OCI-LY1 (cell line): ENCODE measurements around the gene ZNF804A.

Source experiments
- H2AFZ ChIP-seq: fragments of 200-600 bp; sonication (generic), shearing (Covaris generic); 2 replicates; pipeline ENCODE4 v1.6.0; 2014; ENCODE audit warnings: antibody characterized with exemption, mild to moderate bottlenecking, low read length
- H3F3A ChIP-seq: fragments of 200-600 bp; sonication (generic), shearing (Covaris generic); 2 replicates; pipeline ENCODE4 v1.6.0; 2014; ENCODE audit warnings: mild to moderate bottlenecking, antibody characterized with exemption, low read length, moderate library complexity; ENCODE audit not compliant: insufficient read depth
- H3K27ac ChIP-seq: fragments of 200-600 bp; sonication (generic); 2 replicates; pipeline ENCODE4 v1.5.1; 2014; ENCODE audit warnings: low read length, mixed run types, mild to moderate bottlenecking, low read depth; ENCODE audit not compliant: poor library complexity, severe bottlenecking
- H3K27me3 ChIP-seq: fragments of 200-600 bp; sonication (generic); 2 replicates; pipeline ENCODE4 v1.6.0; 2014; ENCODE audit warnings: antibody characterized with exemption, mild to moderate bottlenecking, low read length, moderate library complexity; ENCODE audit not compliant: insufficient read depth
- H3K36me3 ChIP-seq: fragments of 200-600 bp; sonication (generic); 2 replicates; pipeline ENCODE4 v1.6.1; 2014; ENCODE audit warnings: mild to moderate bottlenecking, antibody characterized with exemption, low read length, moderate library complexity, mixed read lengths; ENCODE audit not compliant: insufficient read depth
- H3K4me1 ChIP-seq: fragments of 200-600 bp; sonication (generic); 2 replicates; pipeline ENCODE4 v1.5.1; 2014; ENCODE audit warnings: mild to moderate bottlenecking, low read length, moderate library complexity; ENCODE audit not compliant: insufficient read depth, severe bottlenecking
- H3K4me2 ChIP-seq: fragments of 200-600 bp; sonication (generic), shearing (Covaris generic); 2 replicates; pipeline ENCODE4 v1.6.1; 2014; ENCODE audit warnings: low read length
- H3K4me3 ChIP-seq: fragments of 200-600 bp; sonication (generic); 2 replicates; pipeline ENCODE4 v1.5.1; 2014; ENCODE audit warnings: low read length, low read depth, mild to moderate bottlenecking, mixed read lengths; ENCODE audit not compliant: poor library complexity, severe bottlenecking
- H3K79me2 ChIP-seq: fragments of 200-600 bp; shearing (Covaris generic); 2 replicates; pipeline ENCODE4 v1.6.1; 2016; ENCODE audit warnings: mixed run types, low read length, mixed read lengths; ENCODE audit not compliant: insufficient read depth
- H3K9ac ChIP-seq: fragments of 200-600 bp; sonication (generic), shearing (Covaris generic); 2 replicates; pipeline ENCODE4 v1.6.1; 2014; ENCODE audit warnings: mild to moderate bottlenecking, low read length, mixed read lengths
- H3K9me2 ChIP-seq: fragments of 200-600 bp; sonication (generic), shearing (Covaris generic); 2 replicates; pipeline ENCODE4 v1.6.1; 2014; ENCODE audit warnings: low read depth, mild to moderate bottlenecking, low read length, mixed read lengths
- H3K9me3 ChIP-seq: fragments of 200-600 bp; shearing (Covaris generic); 2 replicates; pipeline ENCODE4 v1.6.1; 2014; ENCODE audit warnings: low read length, mixed read lengths
- H4K20me1 ChIP-seq: fragments of 200-600 bp; sonication (generic), shearing (Covaris generic); 2 replicates; pipeline ENCODE4 v1.6.0; 2016; ENCODE audit warnings: mild to moderate bottlenecking, low read length; ENCODE audit not compliant: insufficient read depth
- CTCF ChIP-seq: fragments of 200-600 bp; sonication (generic), shearing (Covaris generic); IDR thresholded peaks from 2 replicates; pipeline ENCODE4 v1.5.1; 2017; ENCODE audit warnings: mild to moderate bottlenecking, antibody characterized with exemption, low read length, moderate library complexity, mixed read lengths
- EZH2 ChIP-seq: fragments of 200-600 bp; sonication (generic), shearing (Covaris generic); IDR thresholded peaks from 2 replicates; pipeline ENCODE4 v1.8.0; 2017; ENCODE audit warnings: borderline replicate concordance, mixed run types, mild to moderate bottlenecking, antibody characterized with exemption, low read length, moderate library complexity, mixed read lengths

ZNF804A gene

GRCh38 chr2:184875212-184875611 lies 276.9 kb downstream of the ZNF804A start:
- peaks cover 3% of the 10 kb centered on the region; the same call in 1 of the 2 replicates for H3K9me3 ChIP-seq
- no peak for TF ChIP-seq CTCF
- no peak for TF ChIP-seq EZH2

DNA sequence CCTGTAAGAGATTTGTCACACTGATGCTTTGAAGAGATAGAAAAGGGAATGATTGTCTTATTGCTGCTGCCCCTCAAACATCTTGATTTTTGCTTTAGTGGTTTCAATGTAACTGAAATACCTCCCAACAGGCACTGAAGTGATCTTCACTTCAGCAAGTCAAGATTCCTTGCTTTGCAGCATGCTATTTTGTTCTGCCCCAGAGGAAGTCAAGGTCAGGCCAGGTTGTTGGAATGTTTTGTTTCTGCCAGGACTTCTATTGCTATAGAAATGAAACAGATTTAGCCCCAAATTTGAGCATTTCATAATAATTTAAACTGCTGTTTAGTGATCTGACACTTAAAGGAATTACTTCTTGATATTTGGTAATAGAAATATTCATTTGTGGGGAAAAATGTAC lies 277.6 kb downstream of the ZNF804A start:
- no peaks in the 10 kb centered on the region for H3K4me1 ChIP-seq
- peaks cover 3% of the 10 kb centered on the region; the same call in 1 of the 2 replicates for H3K9me3 ChIP-seq
- no peaks in the 10 kb centered on the region for H3K9me2 ChIP-seq
- no peak for TF ChIP-seq CTCF
- no peak for TF ChIP-seq EZH2
- no peak overlapping the region for H3K4me3 ChIP-seq
- no peak overlapping the region for H3K9ac ChIP-seq
- H4K20me1 ChIP-seq: no peaks in the 10 kb centered on the region
- no peak overlapping the region for H3K27ac ChIP-seq
- no peak overlapping the region for H2AFZ ChIP-seq
- peaks cover 48% of the 10 kb centered on the region for H3K36me3 ChIP-seq
- H3K27me3 ChIP-seq: no peaks in the 10 kb centered on the region
- no peaks in the 10 kb centered on the region for H3K79me2 ChIP-seq
- H3F3A ChIP-seq: no peaks in the 10 kb centered on the region
- H3K4me2 ChIP-seq: no peak overlapping the region

More at GRCh38 chr2:184875212-184875611, 276.9 kb downstream of the ZNF804A start:
- no peaks in the 10 kb centered on the region for H3K9me2 ChIP-seq
- no peaks in the 10 kb centered on the region for H4K20me1 ChIP-seq
- H3K9ac ChIP-seq: no peak overlapping the region
- H3K4me2 ChIP-seq: no peak overlapping the region
- H3K4me3 ChIP-seq: no peak overlapping the region
- no peaks in the 10 kb centered on the region for H3K4me1 ChIP-seq
- H3K27me3 ChIP-seq: no peaks in the 10 kb centered on the region
- H3K27ac ChIP-seq: no peak overlapping the region
- H2AFZ ChIP-seq: no peak overlapping the region
- no peaks in the 10 kb centered on the region for H3K79me2 ChIP-seq
- no peaks in the 10 kb centered on the region for H3F3A ChIP-seq
- peaks cover 55% of the 10 kb centered on the region for H3K36me3 ChIP-seq

GRCh38 chr2:184877909-184878308 lies 279.6 kb downstream of the ZNF804A start:
- Histone ChIP-seq H3K36me3 (peaks cover 45% of the 10 kb centered on the region), H3K9ac (no peak overlapping the region), H3K4me2 (no peak overlapping the region), H3K9me2 (no peaks in the 10 kb centered on the region), H3K27me3 (no peaks in the 10 kb centered on the region), H3K4me3 (no peak overlapping the region), H4K20me1 (no peaks in the 10 kb centered on the region), H3K9me3 (peaks cover 3% of the 10 kb centered on the region; the same call in 1 of the 2 replicates), H3K27ac (no peak overlapping the region), H3K4me1 (no peaks in the 10 kb centered on the region), H3F3A (no peaks in the 10 kb centered on the region), H3K79me2 (no peaks in the 10 kb centered on the region), H2AFZ (no peak overlapping the region)
- TF ChIP-seq EZH2 (no peak), CTCF (no peak)
